ENCODE results near the gene PRKCA. TPM values are rescaled to one million over a fixed set of nuclear protein-coding genes. Genes with fewer than 3 reads are reported as not detected.

Gene PRKCA
- total and polyA plus RNA-seq, 2 of the 13 experiments (the other 11 are each of a cell fraction or from before 2014, with no cell fraction given): 18.5 to 21.5 TPM

GRCh38 chr17:66511135-66511534 lies 208.7 kb downstream of the PRKCA start:
- no peak overlapping the region for H3K4me2 ChIP-seq (ENCODE audit: low read depth, low read length)
- WGBS (ENCODE audit: low lambda C conversion rate): 97% methylated on average over 3 of the region's 3 CpGs
- peaks cover 3% of the 10 kb centered on the region for H3K79me2 ChIP-seq (ENCODE audit: insufficient read depth, low read length)
- H3K4me1 ChIP-seq (ENCODE audit: insufficient read depth, low read length): peaks cover 34% of the 10 kb centered on the region
- no peak for ATAC-seq
- no peaks in the 10 kb centered on the region; a peak in 2 of 5 replicates for H3K36me3 ChIP-seq (replicated peaks in 1 of 2; ENCODE audit: control insufficient read depth in 1 of 2, insufficient read depth in 2 of 2, low read length in 2 of 2)
- no TSS peak for BruUV-seq (replicated peaks)
- CTCF ChIA-PET (ENCODE audit: low intra/inter-chr PET ratio, low total read pairs): no interaction called here
- DNase-seq (ENCODE audit: low spot score): no peak
- H3K9me3 ChIP-seq (ENCODE audit: low read length): no peaks in the 10 kb centered on the region
- peak; percentile 4 for FAIRE-seq
- in situ Hi-C loops (cut with HindIII; ENCODE audit: extremely low pct_ligation_motif_present, low pct_unique_long_range_greater_than_20kb): no loop called here
- POLR2A ChIA-PET: no interaction called here
- no peaks in the 10 kb centered on the region for H3K27me3 ChIP-seq (ENCODE audit: control insufficient read depth in 1 of 2, insufficient read depth in 2 of 2, low read length in 2 of 2)
- no peak overlapping the region for H2AFZ ChIP-seq (ENCODE audit: low read length)
- intact Hi-C loops (cut with micrococcal nuclease; ENCODE audit: unreplicated experiment): no loop called here
- no peak overlapping the region for H3K27ac ChIP-seq (ENCODE audit: extremely low read length, insufficient read depth, low read length)
- no peak overlapping the region for H3K9ac ChIP-seq (ENCODE audit: insufficient read depth, low read depth, low read length)
- H4K20me1 ChIP-seq (ENCODE audit: insufficient read depth, low read length): no peaks in the 10 kb centered on the region
- no peak overlapping the region for H3K4me3 ChIP-seq (replicated peaks in 1 of 3; ENCODE audit: insufficient read depth in 1 of 3, low read depth in 2 of 3, low read length in 3 of 3)
- no peak for TF ChIP-seq FOXO4 (CRISPR knock-in tag; conservative IDR thresholded peaks at IDR 0.05)
- TF ChIP-seq AKNA (CRISPR knock-in tag; IDR thresholded peaks at IDR 0.05; ENCODE audit: borderline replicate concordance): no peak
- TF ChIP-seq AGO1 (IDR thresholded peaks at IDR 0.05; ENCODE audit: low read depth, low read length, poor library complexity, severe bottlenecking): no peak
- no peak for TF ChIP-seq ZNF772 (CRISPR knock-in tag; IDR thresholded peaks at IDR 0.05)
- no peak for TF ChIP-seq TRIM24 (CRISPR knock-in tag; IDR thresholded peaks at IDR 0.05)
- no peak for TF ChIP-seq ZBTB49 (CRISPR knock-in tag; IDR thresholded peaks at IDR 0.05; ENCODE audit: borderline replicate concordance)
- no peak for TF ChIP-seq XRCC5 (optimal IDR thresholded peaks at IDR 0.05; ENCODE audit: low read length)
- no peak for TF ChIP-seq MLXIP (CRISPR knock-in tag; IDR thresholded peaks at IDR 0.05; ENCODE audit: borderline replicate concordance)
- no peak for TF ChIP-seq ZHX1 (CRISPR knock-in tag; IDR thresholded peaks at IDR 0.05; ENCODE audit: low read depth)

All from HepG2 (cell line).